Body of pancreas (tissue), 4 donors: ENCODE data around the gene RPUSD1. TPM values are rescaled to one million over a fixed set of nuclear protein-coding genes. Genes with fewer than 3 reads are reported as not detected.
"Not testable (repeated sequence)": the region's sequence is repeated elsewhere in the genome, so short reads cannot be mapped to it uniquely, and the experiment has no call there.

Experiments
- ATAC-seq: fragments of 150-250 bp; one replicate; pipeline ENCODE4 v1.9.1; 2016
- DNase-seq, 4 donors: peaks; one replicate each; pipeline ENCODE4 v3.0.0-alpha.2; 2019
- H3K27ac ChIP-seq, 4 donors: fragments of 200-600 bp; sonication (generic); 1 replicate in 3 of 4; 2 replicates in 1 of 4; pipeline versions ENCODE4 v1.5.1 to v1.6.1; 2016 to 2019; ENCODE audit warnings: mild to moderate bottlenecking in 1 of 4, mixed read lengths in 1 of 4, moderate library complexity in 1 of 4
- H3K27me3 ChIP-seq, 2 donors: fragments of 200-600 bp; sonication (generic); one replicate each; pipeline ENCODE4 v1.6.0; 2016; ENCODE audit warnings: mild to moderate bottlenecking in 1 of 2
- H3K36me3 ChIP-seq, 2 donors: fragments of 200-600 bp; sonication (generic); replicated peaks in 1 of 2; 2 replicates each; pipeline ENCODE4 v1.5.1; 2016; ENCODE audit warnings: low read depth in 2 of 2; ENCODE audit not compliant: insufficient read depth in 1 of 2
- H3K4me1 ChIP-seq: fragments of 200-600 bp; sonication (generic); one replicate; pipeline ENCODE4 v1.6.0; 2016
- H3K4me3 ChIP-seq, 2 donors: fragments of 200-600 bp; sonication (generic); 1 replicate in 1 of 2; 2 replicates in 1 of 2; pipeline ENCODE4 v1.5.1; 2016 to 2019
- H3K9me3 ChIP-seq, 3 donors: fragments of 200-600 bp; sonication (generic); 1 replicate in 2 of 3; 2 replicates in 1 of 3; pipeline ENCODE4 v1.5.1; 2016
- POLR2A ChIP-seq, 3 donors: fragments of 450-650 bp; IDR thresholded peaks; one replicate each; pipeline ENCODE4 v1.6.1; 2016; ENCODE audit warnings: antibody characterized with exemption in 3 of 3, mild to moderate bottlenecking in 2 of 3
- WGBS, 2 donors: methylation state at CpG; one replicate each; pipeline ENCODE4 v1.1.5; 2017; 5-methylcytosine and 5-hydroxymethylcytosine counted together
- intact Hi-C: fragments of 100-400 bp; cut with DNase I; formaldehyde crosslinking; loops from one replicate; pipeline ENCODE4 v1.15.1; 2023
- total RNA-seq, 2 donors: library from RNA; depleted of rRNA; stranded (reverse); fragments of >200 nt; gene quantifications; one replicate each; pipeline ENCODE4 v1.1.0, GENCODE V29; 2016
- TF ChIP-seq, protein P1 (sequence below), 7 experiments: fragments of 450-650 bp in 4 of 7; fragments of 200-600 bp in 3 of 7; sonication (generic) in 3 of 7; IDR thresholded peaks; one replicate each; pipeline ENCODE4 v1.5.1; 2016 to 2019; ENCODE audit warnings: antibody characterized with exemption in 7 of 7

RPUSD1 gene
- total RNA-seq, 2 donors from 2014 or later: 19.7 to 31.3 TPM

DNA sequence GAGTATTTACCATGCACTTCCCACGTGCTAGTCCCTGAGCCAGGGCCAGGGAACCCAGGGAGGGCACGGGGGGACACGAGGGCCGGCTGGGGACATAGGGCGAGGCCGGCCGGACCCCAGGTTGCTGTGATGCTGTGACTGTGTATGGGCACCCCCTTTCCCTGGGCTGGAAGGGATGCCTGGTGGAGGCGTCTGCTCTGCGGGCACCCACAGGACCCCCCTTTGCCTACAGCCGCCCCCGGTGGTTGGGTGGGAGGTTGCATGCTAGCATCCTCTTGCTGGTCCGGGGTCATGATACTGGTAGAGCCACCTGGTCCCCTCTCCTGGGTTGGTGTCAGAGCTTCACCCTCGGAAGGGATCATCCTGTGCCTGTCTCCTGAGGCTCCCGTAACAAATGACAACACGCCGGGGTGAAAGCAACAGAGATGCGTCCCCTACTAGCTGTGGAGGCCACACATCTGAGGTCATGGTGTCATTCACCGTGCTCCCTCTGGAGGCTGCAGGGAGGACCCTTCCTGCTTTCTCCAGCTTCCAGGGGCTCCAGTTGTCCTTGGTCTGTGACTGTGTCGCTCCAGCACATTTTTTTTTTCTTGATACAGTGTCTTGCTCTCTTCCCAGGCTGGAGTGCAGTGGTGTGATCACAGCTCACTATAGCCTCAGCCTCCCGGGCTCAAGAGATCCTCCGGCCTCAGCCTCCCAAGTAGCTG, 44.2 kb downstream of the RPUSD1 start:
- peaks cover 21% of the 10 kb centered on the region for H3K4me1 ChIP-seq
- no peaks in the 10 kb centered on the region for H3K9me3 ChIP-seq
- WGBS, 2 donors: 63 to 72% methylated on average over 9 to 19 of the region's 21 CpGs
- no peak overlapping the region for H3K27ac ChIP-seq
- no peak for TF ChIP-seq POLR2A (IDR thresholded peaks at IDR 0.05)
- TF ChIP-seq, protein P1, sequence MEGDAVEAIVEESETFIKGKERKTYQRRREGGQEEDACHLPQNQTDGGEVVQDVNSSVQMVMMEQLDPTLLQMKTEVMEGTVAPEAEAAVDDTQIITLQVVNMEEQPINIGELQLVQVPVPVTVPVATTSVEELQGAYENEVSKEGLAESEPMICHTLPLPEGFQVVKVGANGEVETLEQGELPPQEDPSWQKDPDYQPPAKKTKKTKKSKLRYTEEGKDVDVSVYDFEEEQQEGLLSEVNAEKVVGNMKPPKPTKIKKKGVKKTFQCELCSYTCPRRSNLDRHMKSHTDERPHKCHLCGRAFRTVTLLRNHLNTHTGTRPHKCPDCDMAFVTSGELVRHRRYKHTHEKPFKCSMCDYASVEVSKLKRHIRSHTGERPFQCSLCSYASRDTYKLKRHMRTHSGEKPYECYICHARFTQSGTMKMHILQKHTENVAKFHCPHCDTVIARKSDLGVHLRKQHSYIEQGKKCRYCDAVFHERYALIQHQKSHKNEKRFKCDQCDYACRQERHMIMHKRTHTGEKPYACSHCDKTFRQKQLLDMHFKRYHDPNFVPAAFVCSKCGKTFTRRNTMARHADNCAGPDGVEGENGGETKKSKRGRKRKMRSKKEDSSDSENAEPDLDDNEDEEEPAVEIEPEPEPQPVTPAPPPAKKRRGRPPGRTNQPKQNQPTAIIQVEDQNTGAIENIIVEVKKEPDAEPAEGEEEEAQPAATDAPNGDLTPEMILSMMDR (IDR thresholded peaks at IDR 0.05): no peak
- no peak for ATAC-seq
- H3K36me3 ChIP-seq: no peaks in the 10 kb centered on the region
- no peak for DNase-seq
- no peaks in the 10 kb centered on the region for H3K27me3 ChIP-seq
- intact Hi-C loops: no loop called here
- no peak overlapping the region for H3K4me3 ChIP-seq

DNA sequence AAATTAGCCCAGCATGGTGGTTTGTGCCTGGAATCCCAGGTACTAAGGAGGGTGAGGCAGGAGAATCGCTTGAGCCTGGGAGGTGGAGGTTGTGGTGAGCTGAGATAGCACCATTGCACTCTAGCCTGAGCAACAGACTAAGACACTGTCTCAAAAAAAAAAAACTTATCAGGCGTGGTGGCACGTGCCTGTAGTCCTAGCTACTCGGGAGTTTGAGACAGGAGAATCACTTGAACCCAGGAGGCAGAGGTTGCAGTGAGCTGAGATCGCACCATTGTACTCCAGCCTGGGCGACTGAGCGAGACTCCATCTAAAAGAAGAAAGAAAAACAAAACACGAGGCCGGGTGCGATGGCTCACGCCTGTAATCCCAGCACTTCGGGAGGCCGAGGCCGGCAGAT, 45.3 kb downstream of the RPUSD1 start:
- intact Hi-C loops, ATAC-seq, H3K4me3 ChIP-seq, H3K27me3 ChIP-seq, H3K27ac ChIP-seq, H3K36me3 ChIP-seq, DNase-seq, H3K9me3 ChIP-seq: not testable (repeated sequence)
- peaks cover 21% of the 10 kb centered on the region for H3K4me1 ChIP-seq
- WGBS, 2 donors: 74 to 78% methylated on average over 14 of the region's 14 CpGs

GRCh38 chr16:741986-742629, 46.1 kb downstream of the RPUSD1 start:
- no peak for DNase-seq
- no peak overlapping the region for H3K4me3 ChIP-seq
- intact Hi-C loops: no loop called here

DNA sequence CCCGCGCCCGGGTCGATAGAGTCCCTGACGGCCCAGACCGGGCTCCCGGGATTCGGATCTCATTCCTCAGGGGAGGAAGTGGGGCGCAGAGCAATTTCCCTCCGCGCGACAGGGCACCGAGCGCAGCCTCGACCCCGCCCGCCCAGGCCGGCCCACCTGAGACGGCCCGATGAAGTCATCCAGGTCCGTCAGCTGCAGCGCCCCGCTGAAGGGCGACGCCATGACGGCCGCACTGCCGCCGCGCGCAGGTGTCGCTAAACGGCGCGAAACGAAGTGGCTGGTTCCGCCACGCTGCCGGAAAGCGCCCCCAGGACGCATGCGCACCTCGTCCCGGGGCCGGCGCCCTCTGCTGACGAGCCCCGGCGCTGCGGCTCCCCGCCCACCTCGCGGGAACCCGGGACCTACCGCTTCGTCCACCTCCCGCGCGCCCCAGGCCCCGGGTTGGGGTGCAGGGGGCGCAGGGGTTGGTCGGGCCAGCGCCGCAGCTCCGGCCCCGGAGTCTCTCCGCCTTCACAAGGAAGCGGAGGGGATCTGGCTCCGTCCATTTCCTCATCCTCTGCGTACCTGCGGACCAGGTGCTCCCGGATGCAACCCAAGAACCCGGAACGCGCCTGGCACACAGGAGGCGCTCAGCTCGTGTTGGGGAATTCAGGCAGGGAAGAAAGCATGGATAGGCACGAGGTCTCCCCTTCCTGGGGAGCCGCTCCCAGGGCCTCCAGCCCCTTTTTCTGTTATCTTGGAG, 47.2 kb downstream of the RPUSD1 start, which contains the start of gene CIAO3:
TSS of gene CIAO3 (minus strand) at position 234 of the 742 bp plus-strand sequence. CDS start at position 222, 12 bp downstream.
- 0 to 1% methylated on average over 13 to 66 of the region's 79 CpGs for WGBS, 2 donors
- DNase-seq: peak; percentile 91 to 93 (median 92)
- no peaks in the 10 kb centered on the region for H3K27me3 ChIP-seq
- peaks cover 0 to 7% of the 10 kb centered on the region in 2 donors for H3K36me3 ChIP-seq
- peak within 1 kb of the TSS; percentile 85 for H3K4me3 ChIP-seq
- H3K9me3 ChIP-seq: no peaks in the 10 kb centered on the region
- peaks cover 21% of the 10 kb centered on the region for H3K4me1 ChIP-seq
- peak; percentile 97 for ATAC-seq
- intact Hi-C loops: no loop called here
- TF ChIP-seq POLR2A (IDR thresholded peaks at IDR 0.05): peak; percentile 49 to 82 (median 76)
- TF ChIP-seq, protein P1 (IDR thresholded peaks at IDR 0.05): peak; percentile 88 to 98 (median 91)
- H3K27ac ChIP-seq: peak within 1 kb of the TSS; percentile 56 to 86 (median 74)

More at GRCh38 chr16:741986-742629, 46.1 kb downstream of the RPUSD1 start:
- WGBS, 2 donors: 76 to 80% methylated on average over 13 to 15 of the region's 15 CpGs
- TF ChIP-seq POLR2A (IDR thresholded peaks at IDR 0.05): no peak
- TF ChIP-seq, protein P1 (IDR thresholded peaks at IDR 0.05): no peak
- ATAC-seq: no peak
- Histone ChIP-seq H3K27me3 (no peaks in the 10 kb centered on the region), H3K9me3 (no peaks in the 10 kb centered on the region), H3K27ac (no peak overlapping the region), H3K4me1 (peaks cover 21% of the 10 kb centered on the region), H3K36me3 (no peaks in the 10 kb centered on the region)

DNA sequence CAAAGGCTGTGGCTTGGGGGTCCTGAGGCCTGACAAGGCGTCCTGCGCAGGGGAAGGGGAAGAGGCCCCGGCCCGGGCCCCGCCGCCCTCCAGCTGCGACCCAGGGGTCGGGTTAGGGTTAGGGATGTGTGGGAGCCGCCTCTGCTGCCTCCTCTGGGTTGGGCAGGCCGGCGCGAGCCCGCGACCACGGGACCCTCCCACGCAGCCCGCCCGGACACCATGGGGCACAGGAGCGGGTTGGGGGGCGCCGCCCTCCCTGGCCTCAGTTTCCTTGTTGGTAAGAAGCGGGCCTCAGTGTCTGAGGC, 47.8 kb downstream of the RPUSD1 start:
- TF ChIP-seq, protein P1 (IDR thresholded peaks at IDR 0.05): no peak
- TF ChIP-seq POLR2A (IDR thresholded peaks at IDR 0.05): no peak
- Histone ChIP-seq H3K27me3 (no peaks in the 10 kb centered on the region), H3K27ac (peak overlapping the region in 3 of 4 donors; percentile 72 to 86 (median 77)), H3K36me3 (peaks cover 0 to 7% of the 10 kb centered on the region in 2 donors), H3K9me3 (no peaks in the 10 kb centered on the region), H3K4me3 (peak overlapping the region; percentile 85), H3K4me1 (peaks cover 21% of the 10 kb centered on the region)
- DNase-seq (no peak), ATAC-seq (peak; percentile 8)
- intact Hi-C loops: no loop called here
- 1% methylated on average over 22 of the region's 22 CpGs; no CpG with 5 or more reads in 1 of the 2 donors for WGBS, 2 donors
